ENCODE results near the gene LDLRAD3. TPM values are rescaled to one million over a fixed set of nuclear protein-coding genes. Genes with fewer than 3 reads are reported as not detected.

The LDLRAD3 gene
- total RNA-seq, 1 donor from 2014 or later: 35.6 TPM

DNA sequence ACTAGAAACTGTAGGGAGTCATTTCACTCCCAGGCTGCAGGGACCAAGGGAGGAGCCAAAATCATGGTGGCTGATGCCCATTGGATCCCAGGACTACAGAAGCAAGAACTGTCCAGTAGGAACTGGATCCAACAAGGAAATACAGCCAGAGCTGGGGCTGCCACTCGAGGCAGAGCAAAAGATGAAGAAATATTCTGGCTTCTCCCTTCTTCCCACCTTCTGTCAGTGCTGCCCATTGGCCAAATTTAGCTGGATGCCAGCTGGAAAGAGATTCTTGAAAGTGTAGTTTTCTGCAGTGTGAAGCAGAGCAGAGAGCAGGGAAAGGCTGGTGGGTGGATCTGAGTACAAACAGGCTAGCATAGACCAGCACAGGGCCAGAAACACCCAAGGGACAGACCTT is 299.8 kb downstream of the LDLRAD3 start:
- no peaks in the 10 kb centered on the region for H3K36me3 Mint-ChIP-seq
- H3K9me3 Mint-ChIP-seq: no peaks in the 10 kb centered on the region
- H3K27me3 ChIP-seq: no peaks in the 10 kb centered on the region
- no peaks in the 10 kb centered on the region for H3F3A ChIP-seq (ENCODE audit: low read depth)
- peaks cover 7% of the 10 kb centered on the region for H3K27me3 Mint-ChIP-seq (ENCODE audit: insufficient read depth, low read depth)
- no peak overlapping the region for H3K4me3 Mint-ChIP-seq
- H3K4me3 ChIP-seq: no peak overlapping the region
- no peak overlapping the region for H2AFZ ChIP-seq (replicated peaks)
- H3K79me2 ChIP-seq (ENCODE audit: low read depth): no peaks in the 10 kb centered on the region
- no peaks in the 10 kb centered on the region for H4K20me1 ChIP-seq (ENCODE audit: low read depth)
- H3K4me2 ChIP-seq: no peak overlapping the region
- H3K27ac Mint-ChIP-seq: no peak overlapping the region
- H3K9ac ChIP-seq: no peak overlapping the region
- TF ChIP-seq EZH2 (IDR thresholded peaks at IDR 0.05) (no peak), EZH2phosphoT487 (IDR thresholded peaks at IDR 0.05) (no peak)
- TF ChIP-seq, protein P1, sequence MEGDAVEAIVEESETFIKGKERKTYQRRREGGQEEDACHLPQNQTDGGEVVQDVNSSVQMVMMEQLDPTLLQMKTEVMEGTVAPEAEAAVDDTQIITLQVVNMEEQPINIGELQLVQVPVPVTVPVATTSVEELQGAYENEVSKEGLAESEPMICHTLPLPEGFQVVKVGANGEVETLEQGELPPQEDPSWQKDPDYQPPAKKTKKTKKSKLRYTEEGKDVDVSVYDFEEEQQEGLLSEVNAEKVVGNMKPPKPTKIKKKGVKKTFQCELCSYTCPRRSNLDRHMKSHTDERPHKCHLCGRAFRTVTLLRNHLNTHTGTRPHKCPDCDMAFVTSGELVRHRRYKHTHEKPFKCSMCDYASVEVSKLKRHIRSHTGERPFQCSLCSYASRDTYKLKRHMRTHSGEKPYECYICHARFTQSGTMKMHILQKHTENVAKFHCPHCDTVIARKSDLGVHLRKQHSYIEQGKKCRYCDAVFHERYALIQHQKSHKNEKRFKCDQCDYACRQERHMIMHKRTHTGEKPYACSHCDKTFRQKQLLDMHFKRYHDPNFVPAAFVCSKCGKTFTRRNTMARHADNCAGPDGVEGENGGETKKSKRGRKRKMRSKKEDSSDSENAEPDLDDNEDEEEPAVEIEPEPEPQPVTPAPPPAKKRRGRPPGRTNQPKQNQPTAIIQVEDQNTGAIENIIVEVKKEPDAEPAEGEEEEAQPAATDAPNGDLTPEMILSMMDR (IDR thresholded peaks at IDR 0.05): no peak
- no peaks in the 10 kb centered on the region for H3K36me3 ChIP-seq
- no peak for DNase-seq (ENCODE audit: low spot score)
- no peaks in the 10 kb centered on the region for H3K4me1 ChIP-seq
- no peak overlapping the region for H3K27ac ChIP-seq
- H3K4me1 Mint-ChIP-seq: no peaks in the 10 kb centered on the region
- H3K9me3 ChIP-seq (ENCODE audit: low read depth): no peaks in the 10 kb centered on the region

DNA sequence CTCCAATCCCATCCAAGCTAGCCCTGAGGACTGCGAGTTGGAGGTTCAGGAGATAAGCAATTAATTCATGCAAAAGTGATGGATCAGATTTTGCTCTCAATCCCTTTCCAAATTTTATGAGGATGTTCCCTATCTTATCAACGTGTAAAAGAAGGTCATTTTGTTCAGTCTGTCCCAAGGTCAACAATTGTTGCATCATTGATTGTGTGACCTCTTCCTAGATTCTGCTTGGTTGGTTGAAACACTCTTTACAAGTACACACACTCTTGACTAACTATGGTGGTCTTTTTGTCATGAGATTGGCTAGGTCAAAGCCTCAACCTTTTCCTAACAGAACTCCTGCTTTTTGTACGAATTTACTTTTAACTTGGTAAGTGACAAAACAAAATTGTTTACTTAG is 303.6 kb downstream of the LDLRAD3 start:
- no peak for TF ChIP-seq EZH2 (IDR thresholded peaks at IDR 0.05)
- TF ChIP-seq, protein P1 (IDR thresholded peaks at IDR 0.05): no peak
- no peak for TF ChIP-seq EZH2phosphoT487 (IDR thresholded peaks at IDR 0.05)
- DNase-seq (ENCODE audit: low spot score): no peak
- Mint-ChIP-seq H3K4me3 (no peak overlapping the region), H3K9me3 (peaks cover 2% of the 10 kb centered on the region), H3K27me3 (ENCODE audit: insufficient read depth, low read depth) (peaks cover 7% of the 10 kb centered on the region), H3K36me3 (no peaks in the 10 kb centered on the region), H3K27ac (peak overlapping the region; percentile 65), H3K4me1 (peaks cover 14% of the 10 kb centered on the region)
- peaks cover 13% of the 10 kb centered on the region for H3K4me1 ChIP-seq
- peaks cover 11% of the 10 kb centered on the region for H3F3A ChIP-seq (ENCODE audit: low read depth)
- H4K20me1 ChIP-seq (ENCODE audit: low read depth): no peaks in the 10 kb centered on the region
- no peak overlapping the region for H3K9ac ChIP-seq
- H3K27ac ChIP-seq: no peak overlapping the region
- H3K36me3 ChIP-seq: peaks cover 5% of the 10 kb centered on the region
- H2AFZ ChIP-seq (replicated peaks): no peak overlapping the region
- no peaks in the 10 kb centered on the region for H3K9me3 ChIP-seq (ENCODE audit: low read depth)
- no peaks in the 10 kb centered on the region for H3K27me3 ChIP-seq
- H3K4me3 ChIP-seq: no peak overlapping the region
- no peak overlapping the region for H3K4me2 ChIP-seq
- no peaks in the 10 kb centered on the region for H3K79me2 ChIP-seq (ENCODE audit: low read depth)

DNA sequence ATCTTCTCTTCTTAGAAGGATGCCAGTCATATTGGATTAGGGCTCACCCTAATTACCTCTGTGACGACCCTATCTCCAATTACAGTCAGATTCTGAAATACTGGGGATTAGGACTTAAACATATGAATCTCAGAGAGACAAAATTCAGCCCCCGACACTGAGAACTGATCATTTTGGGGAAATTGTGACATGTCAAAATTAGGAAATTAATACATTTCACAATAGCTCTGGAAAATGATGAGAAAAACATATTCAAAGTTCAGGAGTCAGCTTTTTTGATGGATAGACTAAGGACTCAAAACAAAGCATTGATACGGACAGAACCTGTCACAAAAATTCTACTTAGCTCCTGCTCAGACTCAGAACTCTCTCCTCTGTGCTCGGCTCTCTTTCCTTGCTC is 304.6 kb downstream of the LDLRAD3 start:
- Mint-ChIP-seq H3K9me3 (peaks cover 2% of the 10 kb centered on the region), H3K36me3 (no peaks in the 10 kb centered on the region), H3K4me3 (no peak overlapping the region), H3K4me1 (peaks cover 22% of the 10 kb centered on the region), H3K27me3 (ENCODE audit: insufficient read depth, low read depth) (peaks cover 3% of the 10 kb centered on the region), H3K27ac (peak overlapping the region; percentile 85)
- H2AFZ ChIP-seq (replicated peaks): no peak overlapping the region
- no peaks in the 10 kb centered on the region for H3K9me3 ChIP-seq (ENCODE audit: low read depth)
- H3F3A ChIP-seq (ENCODE audit: low read depth): peaks cover 11% of the 10 kb centered on the region
- no peaks in the 10 kb centered on the region for H4K20me1 ChIP-seq (ENCODE audit: low read depth)
- peaks cover 5% of the 10 kb centered on the region for H3K36me3 ChIP-seq
- H3K79me2 ChIP-seq (ENCODE audit: low read depth): no peaks in the 10 kb centered on the region
- no peak overlapping the region for H3K4me3 ChIP-seq
- H3K4me2 ChIP-seq: no peak overlapping the region
- H3K27ac ChIP-seq: no peak overlapping the region
- no peak for DNase-seq (ENCODE audit: low spot score)
- TF ChIP-seq EZH2 (IDR thresholded peaks at IDR 0.05): no peak
- no peak for TF ChIP-seq EZH2phosphoT487 (IDR thresholded peaks at IDR 0.05)
- TF ChIP-seq, protein P1 (IDR thresholded peaks at IDR 0.05): no peak
- no peak overlapping the region for H3K9ac ChIP-seq
- H3K4me1 ChIP-seq: peaks cover 22% of the 10 kb centered on the region
- no peaks in the 10 kb centered on the region for H3K27me3 ChIP-seq
